ENCODE data around the gene NEK2. TPM values are rescaled to one million over a fixed set of nuclear protein-coding genes. Genes with fewer than 3 reads are reported as not detected.

Gene NEK2
- total RNA-seq, 1 experiment from 2014 or later: 45.7 TPM

DNA sequence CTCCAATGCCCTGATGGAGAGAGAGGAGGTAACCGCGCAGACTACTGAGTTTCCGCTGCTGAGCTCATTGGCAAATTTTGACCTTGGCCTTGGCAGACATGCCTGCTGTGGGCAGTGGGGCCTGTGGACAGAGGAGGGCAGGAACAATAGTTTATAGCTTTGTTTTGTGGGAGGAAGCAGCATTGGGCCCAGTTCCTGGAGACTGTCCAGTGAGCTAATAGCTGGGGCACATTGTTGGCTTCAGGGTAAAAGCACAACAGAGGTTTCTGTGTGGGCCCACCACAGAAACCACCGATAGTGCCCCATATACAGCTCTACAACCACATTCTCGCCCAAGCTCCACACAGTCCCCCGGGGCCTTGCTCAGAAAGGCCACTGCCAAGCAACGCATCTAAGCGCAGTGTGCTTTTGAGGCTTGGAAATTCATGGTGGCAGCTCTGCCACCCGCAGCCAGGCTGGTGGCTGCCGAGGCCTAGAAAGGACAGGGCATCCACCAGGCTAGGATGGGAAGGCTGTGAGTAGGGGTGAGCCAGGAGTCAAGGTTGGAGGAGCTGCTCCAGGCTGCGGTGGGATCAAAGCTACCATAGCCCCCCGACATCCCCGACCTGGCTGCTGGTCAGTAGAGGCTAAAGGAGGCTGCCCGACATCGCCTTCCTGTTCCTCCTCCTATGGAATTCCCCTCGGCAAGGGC lies 43.2 kb downstream of the NEK2 start:
- intact Hi-C loops (cut with micrococcal nuclease; ENCODE audit: unreplicated experiment): no loop called here
- ChIA-PET CTCF (no interaction called here), POLR2A (ENCODE audit: low non-redundant PET) (no interaction called here)
- no peak overlapping the region for H3K4me3 ChIP-seq (ENCODE audit: low read depth, low read length, poor library complexity, severe bottlenecking)
- BruUV-seq (replicated peaks): no TSS peak
- no peaks in the 10 kb centered on the region for H3K27me3 ChIP-seq (replicated peaks; ENCODE audit: insufficient read depth, low read depth, low read length, poor library complexity)
- no peak for DNase-seq (ENCODE audit: low spot score)
- peaks cover 10% of the 10 kb centered on the region for H3K4me1 ChIP-seq (ENCODE audit: insufficient read depth, low read length, poor library complexity, severe bottlenecking)
- TF ChIP-seq EZH2 (IDR thresholded peaks at IDR 0.05; ENCODE audit: borderline replicate concordance, low read depth, low read length, poor library complexity, severe bottlenecking) (no peak), CTCF (conservative IDR thresholded peaks at IDR 0.05; ENCODE audit: low read depth, low read length) (no peak)
- no peaks in the 10 kb centered on the region for H3K36me3 ChIP-seq (ENCODE audit: insufficient read depth, low read length, poor library complexity, severe bottlenecking)
- H3K9me3 ChIP-seq (ENCODE audit: low read depth, low read length, poor library complexity, severe bottlenecking): no peaks in the 10 kb centered on the region
- H3K27ac ChIP-seq (ENCODE audit: low read depth, low read length, poor library complexity, severe bottlenecking): no peak overlapping the region

GRCh38 chr1:211631168-211631567 lies 44.3 kb downstream of the NEK2 start:
- Histone ChIP-seq H3K9me3 (ENCODE audit: low read depth, low read length, poor library complexity, severe bottlenecking) (no peaks in the 10 kb centered on the region), H3K27ac (ENCODE audit: low read depth, low read length, poor library complexity, severe bottlenecking) (no peak overlapping the region), H3K4me1 (ENCODE audit: insufficient read depth, low read length, poor library complexity, severe bottlenecking) (peaks cover 10% of the 10 kb centered on the region), H3K27me3 (replicated peaks; ENCODE audit: insufficient read depth, low read depth, low read length, poor library complexity) (no peaks in the 10 kb centered on the region), H3K36me3 (ENCODE audit: insufficient read depth, low read length, poor library complexity, severe bottlenecking) (no peaks in the 10 kb centered on the region), H3K4me3 (ENCODE audit: low read depth, low read length, poor library complexity, severe bottlenecking) (no peak overlapping the region)
- intact Hi-C loops (cut with micrococcal nuclease; ENCODE audit: unreplicated experiment): no loop called here
- ChIA-PET POLR2A (ENCODE audit: low non-redundant PET) (no interaction called here), CTCF (no interaction called here)
- no TSS peak for BruUV-seq (replicated peaks)
- DNase-seq (ENCODE audit: low spot score): no peak
- TF ChIP-seq EZH2 (IDR thresholded peaks at IDR 0.05; ENCODE audit: borderline replicate concordance, low read depth, low read length, poor library complexity, severe bottlenecking): no peak
- no peak for TF ChIP-seq CTCF (conservative IDR thresholded peaks at IDR 0.05; ENCODE audit: low read depth, low read length)

- BruUV-seq (replicated peaks): no TSS peak
- ChIA-PET POLR2A (ENCODE audit: low non-redundant PET) (interaction anchor here (0.6 kb wide), 1 partner anchor 1361 kb away, joined by 3 read pairs; no protein-coding TSS in a partner anchor), CTCF (no interaction called here)
- H3K27me3 ChIP-seq (replicated peaks; ENCODE audit: insufficient read depth, low read depth, low read length, poor library complexity): no peaks in the 10 kb centered on the region
- H3K9me3 ChIP-seq (ENCODE audit: low read depth, low read length, poor library complexity, severe bottlenecking): no peaks in the 10 kb centered on the region
- no peak overlapping the region for H3K27ac ChIP-seq (ENCODE audit: low read depth, low read length, poor library complexity, severe bottlenecking)
- H3K4me1 ChIP-seq (ENCODE audit: insufficient read depth, low read length, poor library complexity, severe bottlenecking): peaks cover 10% of the 10 kb centered on the region
- peak; percentile 35 for TF ChIP-seq CTCF (conservative IDR thresholded peaks at IDR 0.05; ENCODE audit: low read depth, low read length)
- TF ChIP-seq EZH2 (IDR thresholded peaks at IDR 0.05; ENCODE audit: borderline replicate concordance, low read depth, low read length, poor library complexity, severe bottlenecking): no peak
- H3K4me3 ChIP-seq (ENCODE audit: low read depth, low read length, poor library complexity, severe bottlenecking): no peak overlapping the region
- H3K36me3 ChIP-seq (ENCODE audit: insufficient read depth, low read length, poor library complexity, severe bottlenecking): no peaks in the 10 kb centered on the region
- intact Hi-C loops (cut with micrococcal nuclease; ENCODE audit: unreplicated experiment): no loop called here
- peak; percentile 69 for DNase-seq (ENCODE audit: low spot score)
Measured at GRCh38 chr1:211630236-211631081, 45.0 kb downstream of the NEK2 start.
